HepG2 (cell line): ENCODE results near the gene ANKUB1. TPM values are rescaled to one million over a fixed set of nuclear protein-coding genes. Genes with fewer than 3 reads are reported as not detected.

Source experiments
- DMAP1 ChIP-seq: IDR thresholded peaks from 2 replicates; pipeline ENCODE4 v1.6.1; 2016
- FOSL1 ChIP-seq: sonication (generic); formaldehyde crosslinking; IDR thresholded peaks from 2 replicates; pipeline ENCODE4 v1.9.0; 2021; ENCODE audit warnings: missing genetic modification reagents, borderline replicate concordance
- GABPA ChIP-seq, 2 experiments: IDR thresholded peaks; 2 replicates each; pipeline ENCODE4 v1.6.1; 2011 to 2016; ENCODE audit warnings: low read depth in 2 of 2, low read length in 1 of 2, missing biosample characterization in 1 of 2, missing genetic modification characterization in 1 of 2
- HCFC1 ChIP-seq: fragments of 150-350 bp; IDR thresholded peaks from 2 replicates; pipeline ENCODE4 v1.6.1; 2014; ENCODE audit warnings: low read depth, low read length
- IRF9 ChIP-seq: sonication (generic); formaldehyde crosslinking; IDR thresholded peaks from 2 replicates; pipeline ENCODE4 v1.8.0; 2022; ENCODE audit warnings: missing genetic modification reagents, mild to moderate bottlenecking, borderline replicate concordance
- ISX ChIP-seq: sonication (generic); formaldehyde crosslinking; conservative IDR thresholded peaks from 2 replicates; pipeline ENCODE4 v1.5.0; 2020; ENCODE audit warnings: missing genetic modification reagents
- KDM5B ChIP-seq: sonication (generic); formaldehyde crosslinking; IDR thresholded peaks from 2 replicates; pipeline ENCODE4 v1.4.0; 2020; ENCODE audit warnings: missing genetic modification reagents, mild to moderate bottlenecking, borderline replicate concordance
- KLF11 ChIP-seq: IDR thresholded peaks from 2 replicates; pipeline ENCODE4 v1.6.1; 2016; ENCODE audit warnings: missing compliant biosample characterization
- MBNL3 ChIP-seq: fragments of 250-450 bp; sonication (Bioruptor Pico); conservative IDR thresholded peaks from 2 replicates; pipeline ENCODE4 v1.8.0; 2022; ENCODE audit warnings: mild to moderate bottlenecking, inconsistent platforms
- MLXIP ChIP-seq: sonication (generic); formaldehyde crosslinking; IDR thresholded peaks from 2 replicates; pipeline ENCODE4 v1.9.0; 2021; ENCODE audit warnings: missing genetic modification reagents, borderline replicate concordance
- MZF1 ChIP-seq: sonication (generic); formaldehyde crosslinking; IDR thresholded peaks from 2 replicates; pipeline ENCODE4 v1.8.1; 2023; ENCODE audit warnings: mild to moderate bottlenecking, missing genetic modification reagents, borderline replicate concordance
- PHF20 ChIP-seq: sonication (generic); formaldehyde crosslinking; IDR thresholded peaks from 2 replicates; pipeline ENCODE4 v1.5.0; 2020; ENCODE audit warnings: mild to moderate bottlenecking, missing genetic modification reagents
- SETDB1 ChIP-seq: sonication (generic); formaldehyde crosslinking; IDR thresholded peaks from 2 replicates; pipeline ENCODE4 v1.5.1; 2020; ENCODE audit warnings: missing genetic modification reagents, mild to moderate bottlenecking, borderline replicate concordance
- SOX6 ChIP-seq, 2 experiments: fragments of 450-650 bp in 1 of 2; sonication (generic) in 1 of 2; formaldehyde crosslinking in 1 of 2; IDR thresholded peaks; 2 replicates each; pipeline versions ENCODE4 v1.4.0 to v1.6.1; 2017 to 2020; ENCODE audit warnings: antibody characterized with exemption in 1 of 2, mild to moderate bottlenecking in 1 of 2, missing genetic modification reagents in 1 of 2
- SRSF1 ChIP-seq: fragments of 200-400 bp; formaldehyde crosslinking; optimal IDR thresholded peaks from 2 replicates; pipeline ENCODE3; 2017; ENCODE audit warnings: mild to moderate bottlenecking, low read depth, low read length, moderate library complexity
- YY1 ChIP-seq: IDR thresholded peaks from 2 replicates; pipeline ENCODE4 v1.6.1; 2011; ENCODE audit warnings: low read length, low read depth, moderate library complexity, mild to moderate bottlenecking; ENCODE audit not compliant: insufficient read depth, insufficient replicate concordance
- ZFP37 ChIP-seq: sonication (generic); formaldehyde crosslinking; IDR thresholded peaks from 2 replicates; pipeline ENCODE4 v1.4.0; 2020; ENCODE audit warnings: missing genetic modification reagents, borderline replicate concordance
- ZNF253 ChIP-seq: sonication (generic); formaldehyde crosslinking; IDR thresholded peaks from 2 replicates; pipeline ENCODE4 v1.8.0; 2022; ENCODE audit warnings: mild to moderate bottlenecking, missing genetic modification reagents, borderline replicate concordance
- ZNF350 ChIP-seq: sonication (generic); formaldehyde crosslinking; IDR thresholded peaks from 2 replicates; pipeline ENCODE4 v1.4.0; 2020; ENCODE audit warnings: mild to moderate bottlenecking, low read depth, missing genetic modification reagents, borderline replicate concordance
- ZNF614 ChIP-seq: IDR thresholded peaks from 2 replicates; pipeline ENCODE4 v1.6.1; 2018; ENCODE audit warnings: missing biosample characterization, missing genetic modification reagents, inconsistent platforms, borderline replicate concordance
- ZNF629 ChIP-seq: sonication (generic); formaldehyde crosslinking; conservative IDR thresholded peaks from 2 replicates; pipeline ENCODE4 v1.5.0; 2020; ENCODE audit warnings: missing genetic modification reagents
- ZSCAN31 ChIP-seq: sonication (generic); formaldehyde crosslinking; IDR thresholded peaks from 2 replicates; pipeline ENCODE4 v1.5.0; 2020; ENCODE audit warnings: low read depth, mild to moderate bottlenecking, missing genetic modification reagents
- polyA plus RNA-seq, 8 experiments: library from polyadenylated mRNA; depleted of rRNA in 3 of 8; stranded (reverse) in 7 of 8; unstranded in 1 of 8; fragments of >200 nt; fragmentation: Illumina TruSeq in 4 of 8; extraction: Trizol in 4 of 8; gene quantifications; 2 replicates each; pipeline versions ENCODE4 v1.2.1 to v1.2.3, GENCODE V29; 2011 to 2016; ENCODE audit warnings: low read depth in 4 of 8, missing spikeins in 1 of 8, mixed read lengths in 1 of 8; ENCODE audit not compliant: insufficient read depth in 1 of 8
- total RNA-seq, 5 experiments: library from RNA; depleted of rRNA; stranded (reverse); fragments of >200 nt; fragmentation: Illumina TruSeq; extraction: Trizol; gene quantifications; 2 replicates each; pipeline ENCODE4 v1.2.3, GENCODE V29; 2016; ENCODE audit warnings: low read depth in 1 of 5
- TF ChIP-seq, protein P1 (sequence below): sonication (generic); formaldehyde crosslinking; IDR thresholded peaks from 2 replicates; pipeline ENCODE4 v1.4.0; 2020; ENCODE audit warnings: missing genetic modification reagents, low read depth, mild to moderate bottlenecking, borderline replicate concordance

ANKUB1 gene
- total and polyA plus RNA-seq, 2 of the 13 experiments (the other 11 are each of a cell fraction or from before 2014, with no cell fraction given), result not detected

- TF ChIP-seq GABPA (IDR thresholded peaks at IDR 0.05; ENCODE audit: low read depth, low read length), result peak; percentile 80
- TF ChIP-seq GABPA (CRISPR knock-in tag; IDR thresholded peaks at IDR 0.05; ENCODE audit: low read depth), result peak; percentile 94
- TF ChIP-seq DMAP1 (CRISPR knock-in tag), result peak; percentile 93
- no peak for TF ChIP-seq MBNL3 (CRISPR knock-in tag)
- 0 out of 2 replicates have a peak, but pooled peaks have one; percentile 11 for TF ChIP-seq ZNF629 (CRISPR knock-in tag)
- TF ChIP-seq MLXIP (CRISPR knock-in tag), result no peak
- TF ChIP-seq SOX6 (IDR thresholded peaks at IDR 0.05), result no peak
- TF ChIP-seq SOX6 (CRISPR knock-in tag; IDR thresholded peaks at IDR 0.05), result peak; percentile 67
- peak; percentile 89; the same call in 1 of the 2 replicates for TF ChIP-seq KDM5B (CRISPR knock-in tag)
- no peak; the same call in 1 of the 2 replicates for TF ChIP-seq ZFP37
- TF ChIP-seq ZNF253 (CRISPR knock-in tag), result no peak
- no peak for TF ChIP-seq HCFC1
- TF ChIP-seq YY1, result peak; percentile 74
- TF ChIP-seq ZNF350 (CRISPR knock-in tag), result peak; percentile 82; the same call in 1 of the 2 replicates
- TF ChIP-seq SETDB1 (CRISPR knock-in tag), result no peak
- no peak for TF ChIP-seq KLF11 (CRISPR knock-in tag)
- TF ChIP-seq ZSCAN31, result peak; percentile 69; the same call in 1 of the 2 replicates
- TF ChIP-seq PHF20 (CRISPR knock-in tag), result peak; percentile 67
- TF ChIP-seq, protein P1, sequence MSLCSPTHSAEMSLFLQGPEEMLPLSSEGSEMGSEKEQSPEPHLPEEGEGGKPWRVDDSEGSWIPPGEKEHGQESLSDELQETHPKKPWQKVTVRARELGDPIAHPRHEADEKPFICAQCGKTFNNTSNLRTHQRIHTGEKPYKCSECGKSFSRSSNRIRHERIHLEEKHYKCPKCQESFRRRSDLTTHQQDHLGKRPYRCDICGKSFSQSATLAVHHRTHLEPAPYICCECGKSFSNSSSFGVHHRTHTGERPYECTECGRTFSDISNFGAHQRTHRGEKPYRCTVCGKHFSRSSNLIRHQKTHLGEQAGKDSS (CRISPR knock-in tag), result no peak; the same call in 1 of the 2 replicates
- peak; percentile 61 for TF ChIP-seq SRSF1
- 0 out of 2 replicates have a peak, but pooled peaks have one; percentile 68 for TF ChIP-seq ISX
- TF ChIP-seq FOSL1 (CRISPR knock-in tag), result no peak
- no peak; the same call in 1 of the 2 replicates for TF ChIP-seq MZF1 (CRISPR knock-in tag)
- peak; percentile 70; the same call in 1 of the 2 replicates for TF ChIP-seq IRF9
- TF ChIP-seq ZNF614 (CRISPR knock-in tag), result no peak
These were observed 20.4 kb upstream of the ANKUB1 start, which contains the start of gene RNF13 (continued) for GRCh38 chr3:149812606-149813366.
